GM21723 (cell line): ENCODE measurements around the gene STMP1.

Experiments used
- ATAC-seq: cut with Tn5 transposase; IDR thresholded peaks from one replicate; pipeline ENCODE4 v1.9.1; 2021; ENCODE audit warnings: mild to moderate bottlenecking, moderate library complexity; ENCODE audit not compliant: unreplicated experiment

STMP1 gene

DNA sequence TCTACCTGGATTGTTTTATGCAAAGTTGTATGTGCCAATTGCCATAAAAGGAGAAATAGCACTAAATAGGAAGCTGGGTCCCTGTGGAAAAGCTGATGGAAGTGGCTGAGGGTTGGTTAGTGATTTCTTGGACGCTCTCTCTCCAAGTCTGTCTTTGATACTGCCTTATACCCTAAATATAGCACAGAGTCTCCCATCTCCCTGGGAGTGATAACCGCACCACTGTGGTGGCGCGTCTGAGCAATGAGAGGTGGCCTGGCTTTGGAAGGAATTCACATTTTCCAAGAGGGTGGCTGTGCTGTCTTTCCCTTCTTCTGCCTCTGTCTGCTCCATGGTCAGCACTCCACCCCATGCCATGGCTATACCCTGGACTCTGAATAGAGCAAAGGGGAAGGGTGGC, 31.2 kb downstream of the STMP1 start:
- ATAC-seq, result no peak

DNA sequence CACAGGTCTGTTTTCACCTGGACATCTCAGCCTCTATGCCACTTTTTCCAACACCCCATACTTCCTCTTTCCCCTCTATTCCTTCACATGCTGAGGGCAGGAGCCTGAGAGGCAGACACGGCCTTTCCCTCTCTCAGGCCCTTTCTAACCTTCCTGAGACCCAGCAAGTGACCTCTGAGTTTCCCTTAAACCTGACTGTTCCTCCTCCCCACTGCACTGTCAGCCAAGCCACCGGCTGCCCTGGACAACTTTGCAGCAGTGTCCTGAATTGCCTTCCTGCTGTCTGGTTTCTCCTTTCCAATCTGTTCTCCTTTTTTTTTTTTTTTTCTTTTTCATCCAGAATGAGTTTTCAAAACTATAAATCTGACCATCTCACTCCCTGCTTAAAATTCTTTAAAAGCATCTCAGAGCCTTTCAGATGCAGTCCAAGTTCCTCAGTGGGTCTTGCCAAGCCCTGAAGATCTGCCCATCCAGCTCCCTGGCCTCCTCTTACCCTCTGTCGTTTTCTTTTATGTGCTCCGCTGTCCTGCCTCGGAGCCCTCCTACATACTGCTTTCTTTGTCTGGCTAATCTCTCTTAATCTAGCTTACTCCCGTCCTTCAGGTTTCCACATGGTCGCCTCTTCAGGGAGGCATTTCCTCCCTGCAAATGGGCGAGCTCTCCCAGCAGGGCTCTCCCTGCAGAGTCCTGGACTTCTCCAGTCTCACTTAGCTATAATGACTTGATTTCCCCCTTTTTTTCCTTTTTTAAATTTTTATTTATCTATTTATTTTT, 35.1 kb downstream of the STMP1 start:
- ATAC-seq, result no peak

DNA sequence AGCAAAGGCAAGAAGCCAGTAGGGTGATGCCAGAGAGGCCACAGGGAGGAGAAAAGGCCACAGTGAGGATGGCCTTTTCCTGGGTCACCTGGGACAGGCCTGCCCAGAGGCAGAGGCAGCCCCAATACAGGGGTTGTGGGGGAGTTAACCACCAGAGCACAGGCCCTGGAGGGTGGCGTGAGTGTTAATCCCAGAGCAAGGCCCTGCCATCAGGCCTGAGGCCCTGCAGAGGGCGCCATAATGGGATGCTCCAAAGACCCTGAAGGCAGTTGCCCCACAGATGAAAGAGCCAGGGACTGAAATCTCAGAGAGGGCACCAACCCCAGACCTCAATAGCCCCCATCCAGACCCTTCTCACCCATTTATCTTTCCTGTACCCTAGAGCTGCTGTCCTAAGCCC, 41.8 kb downstream of the STMP1 start:
- no peak for ATAC-seq

DNA sequence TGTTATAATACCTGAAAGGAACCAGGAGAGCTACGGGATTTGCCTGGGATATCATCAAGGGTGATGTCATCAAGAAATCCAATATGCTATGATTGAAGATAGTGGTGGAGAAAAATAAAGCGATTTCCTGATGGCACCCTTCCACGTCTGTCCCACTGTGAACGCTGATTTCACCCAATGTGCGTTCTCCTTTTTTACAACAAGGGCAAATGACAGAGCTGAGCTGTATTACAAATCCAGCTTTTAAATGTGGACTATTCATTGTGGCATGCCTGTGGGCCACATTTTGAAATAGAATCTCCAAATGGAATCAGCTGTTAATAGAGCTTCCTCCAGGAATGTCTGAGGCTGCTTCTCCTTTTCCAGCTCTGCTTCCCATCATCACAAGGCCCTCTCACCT, 42.4 kb downstream of the STMP1 start:
- ATAC-seq, result no peak

DNA sequence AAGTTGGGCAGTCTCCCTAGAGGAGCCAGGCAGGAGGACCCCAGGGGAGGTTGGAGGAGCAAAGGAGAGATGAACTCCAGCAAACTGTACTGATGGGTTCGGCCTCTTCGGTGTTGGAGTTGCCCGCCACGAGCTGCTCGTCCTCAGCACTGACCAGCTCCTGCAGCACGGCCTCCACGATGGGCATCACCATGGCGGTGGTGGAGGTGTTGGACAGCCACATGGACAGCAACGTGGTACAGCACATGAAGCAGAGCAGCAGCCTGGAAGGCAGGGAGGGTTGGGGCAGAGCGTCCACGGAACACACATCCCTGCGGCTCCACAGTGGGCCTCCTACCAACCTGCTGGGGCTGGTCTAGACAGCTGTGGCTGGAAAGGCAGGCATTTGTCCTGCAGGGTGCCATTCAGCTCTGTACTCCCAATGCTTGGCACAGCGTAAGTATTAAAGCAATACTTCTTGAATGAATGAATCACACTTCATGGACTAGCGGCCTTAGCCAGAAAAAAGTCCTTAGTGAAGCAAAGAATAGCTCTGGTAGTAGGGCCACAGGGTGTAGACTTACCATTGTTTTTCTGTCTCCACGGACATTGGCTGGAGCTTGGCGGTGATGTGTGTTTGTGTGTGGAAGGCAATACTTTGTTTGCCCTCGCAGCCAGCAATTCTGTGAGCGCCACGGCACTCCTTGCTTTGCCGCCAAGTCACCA, 43.9 kb downstream of the STMP1 start:
- ATAC-seq, result no peak

DNA sequence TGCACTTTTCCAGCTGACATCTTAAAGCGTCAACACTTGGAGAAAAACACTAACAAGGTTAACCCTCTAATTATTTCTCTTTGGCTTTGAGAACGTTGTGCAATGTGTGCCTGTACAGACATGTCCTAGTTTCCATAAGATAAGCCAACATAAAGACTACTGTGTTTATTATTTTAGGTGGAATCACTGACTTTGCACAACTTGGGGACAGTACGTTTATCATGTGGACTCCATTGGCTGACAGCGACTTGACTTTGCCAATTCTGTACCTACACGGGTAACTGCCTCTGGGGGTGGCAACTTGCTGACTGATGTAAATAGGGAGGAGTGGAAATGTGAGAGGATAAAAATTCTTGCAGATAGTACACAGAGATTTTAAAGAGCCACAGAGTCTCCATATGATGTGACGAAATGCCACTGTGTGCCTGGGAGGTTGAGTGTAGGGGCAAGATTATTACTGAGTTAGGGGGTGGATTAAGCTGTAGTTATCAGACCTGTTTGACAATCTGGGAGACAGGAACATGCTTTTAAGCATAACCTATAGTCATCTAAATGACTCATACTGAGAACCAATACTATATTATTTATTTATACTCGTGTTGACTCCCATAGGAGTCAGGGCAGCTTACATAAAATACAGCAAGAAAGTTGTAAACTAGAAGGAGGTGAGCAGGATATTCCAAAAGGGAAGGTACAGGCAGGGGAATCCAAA, 44.7 kb downstream of the STMP1 start:
- ATAC-seq, result no peak

DNA sequence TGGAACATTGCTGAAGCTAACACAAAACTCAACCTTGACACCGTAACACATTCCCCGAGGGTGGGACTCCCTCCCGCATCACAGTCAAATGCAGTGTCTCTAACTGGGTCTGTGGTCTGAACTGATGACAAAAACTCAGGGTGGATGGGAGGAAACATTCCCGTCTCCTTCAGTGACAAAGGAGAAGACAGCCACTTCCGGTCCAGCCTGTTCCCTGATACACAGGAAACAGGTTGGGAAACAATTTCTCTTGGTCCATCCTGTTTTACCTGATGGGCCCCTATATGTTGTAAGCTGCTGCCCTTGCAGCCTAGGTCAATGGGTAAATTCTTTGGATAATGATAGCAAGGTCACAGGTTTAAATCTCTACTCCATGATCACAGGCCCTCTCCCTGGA, 45.3 kb downstream of the STMP1 start:
- ATAC-seq, result no peak

DNA sequence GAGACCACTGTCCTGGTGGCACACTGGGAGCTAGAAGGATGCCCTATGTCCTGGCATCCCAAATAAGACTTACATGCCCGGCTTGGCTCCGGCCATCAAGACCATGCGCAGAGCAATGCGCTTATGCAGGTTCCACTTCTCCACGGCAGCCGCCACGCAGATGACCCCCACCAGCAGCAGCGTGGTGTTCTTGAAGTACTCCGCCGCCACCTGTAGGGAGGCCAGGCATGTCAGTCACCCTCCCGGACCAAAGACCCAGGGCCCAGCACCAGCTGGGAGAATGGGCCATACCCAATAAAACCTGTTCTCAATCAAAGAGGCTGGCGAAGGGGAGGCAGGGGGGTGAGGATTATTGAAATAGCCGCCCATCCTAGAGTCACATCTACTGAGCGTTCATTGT, 45.7 kb downstream of the STMP1 start:
- no peak for ATAC-seq

DNA sequence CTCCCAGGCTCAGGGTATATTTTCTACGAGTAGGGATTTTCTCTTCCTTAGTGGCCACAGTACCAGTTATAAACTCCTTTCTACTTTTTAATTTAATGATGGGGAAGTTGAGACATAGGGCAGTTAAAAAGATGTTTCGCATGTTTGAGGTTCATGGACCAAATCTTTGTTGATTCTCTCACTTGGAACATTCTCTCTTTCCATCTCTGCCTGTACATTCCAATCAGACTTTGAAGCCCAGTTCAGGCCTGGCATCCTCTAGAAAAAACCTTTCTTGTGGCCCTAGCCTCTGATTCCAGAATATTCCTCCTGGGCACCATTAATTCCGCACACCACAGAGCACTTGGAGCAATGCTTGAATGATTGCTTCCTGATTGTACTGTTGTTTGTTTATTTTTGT, 47.2 kb downstream of the STMP1 start:
- ATAC-seq, result no peak

DNA sequence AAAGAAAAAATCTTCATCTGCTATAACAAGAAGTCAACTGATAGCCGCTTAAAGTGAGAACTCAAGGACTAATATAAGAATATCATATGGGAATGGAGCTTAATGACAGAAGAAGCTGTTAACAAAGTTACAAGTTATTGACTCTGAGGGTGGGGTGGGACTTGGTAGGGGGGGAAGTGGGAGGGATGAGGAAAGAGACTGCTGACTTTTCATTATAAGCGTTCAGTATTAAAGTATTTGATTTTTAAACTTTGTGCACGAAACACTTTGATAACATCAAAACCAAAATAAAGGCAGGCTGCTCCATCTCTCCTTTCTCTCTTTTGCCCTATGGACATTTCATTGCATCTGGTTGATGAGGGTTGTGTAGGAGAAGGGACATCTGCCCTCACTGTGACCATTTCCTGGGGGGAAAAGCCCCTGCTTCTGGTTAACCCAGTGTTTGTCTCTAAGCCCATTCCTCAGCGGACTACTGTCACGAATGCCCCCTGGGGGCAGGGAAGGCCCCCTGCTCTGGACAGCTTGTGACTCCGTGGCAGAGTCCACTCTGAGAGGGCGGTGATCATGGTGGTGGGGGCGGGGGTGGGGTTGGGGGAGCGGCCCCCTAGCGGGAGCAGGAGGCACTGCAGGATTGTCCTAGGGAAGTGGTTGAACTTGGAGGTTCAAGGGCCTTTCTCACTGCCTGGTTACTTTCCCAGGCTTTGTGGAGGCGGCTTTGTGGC, 48.3 kb downstream of the STMP1 start:
- no peak for ATAC-seq

DNA sequence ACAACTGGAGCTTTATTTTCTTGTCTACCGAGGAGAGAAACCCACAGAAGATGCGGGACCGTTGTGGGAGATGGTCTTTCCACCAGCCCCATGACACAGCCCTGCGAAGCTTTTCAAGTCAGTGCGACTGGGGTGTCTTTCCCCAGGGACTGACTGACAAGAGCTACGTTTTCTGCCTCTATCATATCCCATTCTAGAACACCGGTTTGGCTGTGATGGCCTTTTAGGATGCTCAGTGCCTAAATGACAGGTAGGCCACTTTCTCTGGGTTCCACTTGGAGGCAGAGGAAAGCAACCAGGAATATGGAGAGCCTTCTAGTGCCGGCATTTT, 48.8 kb downstream of the STMP1 start:
- ATAC-seq, result no peak

DNA sequence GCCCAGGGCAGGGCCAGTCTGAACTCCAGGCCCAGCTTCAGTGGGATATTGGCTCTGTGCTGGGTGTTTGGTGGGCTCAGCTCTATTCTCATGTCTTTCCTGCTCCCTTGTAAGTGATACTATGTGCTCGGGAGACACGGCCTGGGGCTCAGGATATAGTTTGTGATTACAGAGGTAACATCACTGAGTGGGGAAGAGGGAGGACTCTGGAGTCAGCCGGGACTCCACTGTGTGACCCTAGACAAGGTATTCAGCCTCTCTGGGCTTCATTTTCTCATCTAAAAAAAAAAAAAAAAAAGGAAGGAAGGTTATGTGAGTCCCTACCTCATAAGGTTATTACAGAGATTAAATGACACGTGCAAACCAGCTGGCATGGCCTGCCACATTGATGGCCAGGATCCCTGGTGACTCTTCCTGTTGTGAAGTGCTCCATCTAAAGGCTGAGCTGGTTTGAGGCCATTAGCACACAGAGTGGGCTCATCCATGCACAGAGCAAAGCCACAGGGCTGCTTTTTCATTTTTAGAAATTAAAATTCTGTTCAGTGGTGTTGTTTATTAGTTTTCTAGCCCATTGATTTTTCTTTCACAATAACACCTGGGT, 50.0 kb downstream of the STMP1 start:
- no peak for ATAC-seq

DNA sequence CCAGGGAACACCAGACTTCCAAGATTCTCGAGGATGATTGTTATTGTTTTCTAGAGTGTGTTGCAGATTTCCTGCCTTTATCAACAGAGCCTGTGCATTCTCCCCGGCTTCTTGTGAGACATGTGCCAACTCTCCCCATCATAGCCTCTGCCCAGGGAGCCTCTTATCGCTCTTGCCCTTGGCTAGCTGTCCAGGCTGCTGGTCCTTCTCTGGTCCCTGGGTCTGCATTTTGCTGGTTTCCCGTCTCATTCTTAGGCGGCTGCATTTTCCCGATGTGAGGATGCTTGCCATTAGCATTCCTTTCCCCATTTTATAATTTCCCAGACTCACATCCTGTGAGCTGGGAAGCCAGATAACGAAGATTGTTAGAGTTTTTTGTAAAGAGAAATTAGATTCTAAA, 50.5 kb downstream of the STMP1 start:
- no peak for ATAC-seq

DNA sequence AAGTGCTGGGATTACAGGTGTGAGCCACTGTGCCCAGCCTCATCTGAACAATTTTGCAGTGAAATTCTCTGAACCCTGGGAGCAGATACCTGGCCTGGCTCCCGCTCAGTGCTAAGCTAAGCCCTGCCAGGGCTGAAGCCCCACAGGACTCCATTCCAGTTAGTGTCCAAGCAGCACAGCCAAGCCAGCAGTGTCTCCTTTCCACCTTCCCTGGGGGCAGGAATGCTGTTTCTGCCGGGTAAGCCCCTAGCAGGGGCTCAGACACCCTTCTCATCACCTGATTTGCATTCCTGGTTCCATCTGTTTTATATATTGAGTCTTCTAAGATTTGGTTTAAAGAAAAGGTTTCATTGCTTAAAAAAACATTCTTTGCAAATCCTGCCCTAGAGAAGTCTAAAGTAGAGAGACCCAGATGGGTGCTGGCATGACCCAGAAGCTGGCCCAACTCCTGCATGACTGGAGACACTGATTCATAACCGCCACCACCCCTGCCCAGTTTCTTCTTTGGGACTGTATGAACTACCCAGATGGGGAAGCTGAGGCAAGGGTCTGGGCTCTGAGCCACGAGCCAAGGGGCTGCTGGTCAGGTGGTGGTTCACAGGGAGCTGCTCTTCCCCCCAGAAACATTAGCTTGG, 51.6 kb downstream of the STMP1 start:
- ATAC-seq, result no peak

DNA sequence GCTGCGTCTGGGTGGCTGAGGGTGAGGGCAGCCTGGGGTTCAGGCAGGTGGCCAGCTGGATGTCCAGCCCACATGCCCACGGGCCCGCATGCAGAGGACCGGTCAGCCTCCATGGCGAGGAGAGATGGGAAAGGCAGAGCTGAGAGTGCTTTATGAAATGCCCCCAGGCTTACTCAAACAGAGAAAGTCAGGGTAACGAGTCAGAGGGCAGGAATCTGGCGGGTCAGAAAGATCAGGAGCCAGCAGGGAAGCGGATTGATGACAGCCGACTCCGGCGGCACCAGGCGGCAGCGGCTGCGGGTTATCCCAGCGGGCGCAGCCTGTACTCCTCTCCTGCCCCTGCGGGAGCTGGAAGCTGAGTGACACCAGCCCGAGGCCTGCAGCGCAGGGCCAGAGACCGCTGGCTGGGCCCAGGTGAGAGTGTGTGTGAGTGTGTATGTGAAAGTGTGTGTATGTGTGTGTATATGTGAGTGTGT, 52.3 kb downstream of the STMP1 start:
- no peak for ATAC-seq

DNA sequence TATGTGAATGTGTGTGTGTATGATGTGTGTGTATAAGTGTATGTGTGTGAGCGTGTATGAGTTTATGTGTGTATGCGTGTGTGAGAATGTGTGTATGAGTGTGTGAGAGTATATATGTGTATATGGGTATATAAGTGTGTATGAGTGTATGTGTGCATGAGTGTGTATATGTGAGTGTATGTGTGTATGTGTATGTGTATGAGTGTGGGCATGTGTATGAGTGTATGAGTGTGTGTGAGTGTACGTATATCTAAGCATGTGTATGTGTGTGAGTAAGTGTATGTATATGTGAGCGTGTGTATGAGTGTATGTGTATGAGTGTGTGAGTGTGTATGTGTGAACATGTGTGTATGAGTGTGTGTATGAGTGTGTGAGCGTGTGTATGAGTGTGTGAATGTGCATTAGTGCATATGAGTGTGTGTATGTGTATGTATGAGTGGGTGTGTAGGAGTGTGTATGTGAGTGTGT, 52.8 kb downstream of the STMP1 start:
- ATAC-seq, result no peak

DNA sequence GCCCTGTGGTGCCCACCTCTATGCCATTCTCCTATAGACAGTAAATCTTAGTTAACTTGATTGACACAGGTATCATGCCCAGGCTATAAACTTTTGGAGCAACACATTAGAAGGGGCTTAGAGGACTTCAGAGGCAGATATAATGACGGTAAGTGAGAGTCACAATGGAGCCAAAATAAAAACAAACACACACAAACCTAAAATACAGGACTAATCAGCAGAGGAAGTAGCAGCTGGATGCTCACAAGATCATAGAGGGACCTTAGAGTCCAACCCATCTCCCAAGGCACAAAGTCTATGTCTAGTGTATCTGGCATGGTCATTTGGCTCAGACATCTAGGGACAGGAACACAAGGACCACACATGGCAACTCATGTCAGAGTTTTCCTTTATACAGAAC, 53.4 kb downstream of the STMP1 start:
- no peak for ATAC-seq

DNA sequence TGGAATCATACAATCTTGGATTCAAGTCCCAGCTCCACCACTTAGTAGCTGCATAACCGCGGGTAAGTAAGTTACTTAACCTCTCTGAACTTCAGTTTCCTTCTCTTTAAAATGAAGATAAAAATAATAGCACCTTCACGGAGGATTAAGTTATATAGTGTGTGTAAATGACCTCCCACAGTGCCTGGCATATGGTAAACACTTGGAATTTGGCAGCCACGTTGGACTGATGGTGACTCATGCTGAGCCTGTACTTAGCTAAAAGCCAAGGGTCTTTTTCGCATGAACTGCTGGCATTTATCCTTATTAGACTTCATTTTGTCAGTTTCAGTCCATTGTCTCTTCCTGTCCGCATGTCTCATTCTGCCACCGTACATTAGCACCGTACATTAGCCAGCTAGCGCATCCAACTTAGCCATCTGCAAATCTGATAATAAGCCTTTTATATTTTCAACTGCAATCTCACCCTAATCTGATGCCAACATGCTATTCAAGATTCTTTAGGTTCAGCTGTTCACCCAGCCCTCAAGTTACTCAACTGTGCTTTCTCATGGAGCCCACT, 54.4 kb downstream of the STMP1 start:
- ATAC-seq, result no peak

DNA sequence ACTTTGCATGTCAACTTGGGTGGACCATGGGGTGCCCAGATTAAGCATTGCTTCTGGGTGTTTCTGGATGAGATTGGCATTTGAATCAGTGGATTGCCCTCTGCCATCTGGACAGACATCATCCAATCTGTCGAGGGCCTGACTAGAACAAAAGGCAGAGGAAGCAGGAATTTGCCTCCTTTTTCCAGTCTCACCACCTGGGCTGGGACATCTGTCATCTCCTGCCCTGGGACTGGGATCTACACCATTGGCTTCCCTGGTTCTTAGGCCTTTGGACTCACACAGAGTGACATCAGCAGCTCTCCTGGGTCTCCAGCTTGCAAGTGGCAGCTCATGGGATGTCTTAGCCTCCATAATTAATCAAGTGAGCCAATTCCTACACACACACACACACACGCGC, 55.4 kb downstream of the STMP1 start:
- ATAC-seq, result no peak

DNA sequence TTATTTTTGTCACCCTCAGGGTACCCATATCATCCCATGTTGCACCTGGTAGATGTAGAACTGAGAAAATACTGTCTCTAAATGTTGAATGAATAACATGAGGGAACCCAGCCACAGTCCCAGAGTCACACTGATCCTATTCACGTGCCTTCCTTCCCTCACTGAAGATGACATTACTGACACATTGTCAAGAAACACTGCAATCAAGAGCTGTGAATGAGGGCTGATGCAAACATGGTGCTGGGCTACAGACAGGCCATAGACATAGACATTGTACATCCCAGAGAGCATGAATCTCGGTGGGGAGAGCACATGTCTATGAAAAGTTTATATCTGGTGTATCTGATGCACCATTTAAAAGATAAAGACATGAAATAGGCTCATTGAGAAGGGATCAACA, 55.9 kb downstream of the STMP1 start:
- ATAC-seq, result no peak
